ENCODE measurements around the gene RELCH.

GRCh38 chr18:62288665-62289008 is 101.6 kb downstream of the RELCH start:
- no peak for TF ChIP-seq CTCF (conservative IDR thresholded peaks at IDR 0.05; ENCODE audit: low read depth, low read length)
- no peak for TF ChIP-seq EZH2 (IDR thresholded peaks at IDR 0.05; ENCODE audit: low read length, unreplicated experiment)

Measured in PC-3 (cell line).